Fibroblast of lung (primary cell): Measurements from ENCODE around the gene PKNOX2.

Experiments
- CTCF ChIP-seq, 2 donors: IDR thresholded peaks in 1 of 2; conservative IDR thresholded peaks in 1 of 2; 1 replicate in 1 of 2; 2 replicates in 1 of 2; pipeline ENCODE4 v1.5.1; 2011 to 2012; ENCODE audit warnings: low read length in 2 of 2, control low read depth in 1 of 2, inconsistent platforms in 1 of 2, low read depth in 1 of 2, mild to moderate bottlenecking in 1 of 2
- EZH2 ChIP-seq: IDR thresholded peaks from 2 replicates; pipeline ENCODE4 v1.5.1; 2012; ENCODE audit warnings: low read length, control low read depth, mild to moderate bottlenecking; ENCODE audit errors: missing control alignments

DNA sequence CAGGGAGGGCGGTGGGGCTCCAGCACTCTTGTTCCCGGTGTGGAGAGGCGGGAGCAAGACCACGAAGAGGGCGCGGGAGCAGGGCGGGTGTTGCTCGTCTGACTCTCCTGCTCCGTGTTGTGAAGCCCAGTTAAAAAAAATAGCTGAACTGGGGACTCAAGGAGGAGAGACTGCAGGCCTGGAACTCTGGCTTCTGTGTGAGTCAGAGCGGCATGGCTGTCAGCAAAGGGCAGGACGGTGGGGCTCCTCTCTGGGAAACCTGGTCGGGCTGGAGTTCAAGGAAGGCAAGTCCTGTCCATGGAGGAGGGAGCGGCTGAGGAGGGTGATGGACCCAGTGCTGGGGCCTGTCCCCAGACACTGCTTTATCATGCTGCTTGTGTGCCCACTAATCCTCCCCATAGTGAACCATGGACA is 179.2 kb downstream of the PKNOX2 start:
- no peak for TF ChIP-seq CTCF (conservative IDR thresholded peaks at IDR 0.05 in 1 of 2, IDR thresholded peaks at IDR 0.05 in 1 of 2; ENCODE audit: low read depth in 1 of 2, low read length in 2 of 2)
- no peak for TF ChIP-seq EZH2
